Left renal pelvis (tissue), 4 donors: ENCODE data around the gene LRRC74B. TPM values are rescaled to one million over a fixed set of nuclear protein-coding genes. Genes with fewer than 3 reads are reported as not detected.

Experiments
- DNase-seq, 4 donors: peaks; one replicate each; pipeline ENCODE4 v3.0.0-alpha.2; 2013; ENCODE audit warnings: low read depth in 4 of 4, low spot score in 3 of 4
- polyA plus RNA-seq, 4 donors: library from polyadenylated mRNA; unstranded; fragments of 120-200 nt; gene quantifications; one replicate each; pipeline ENCODE4 v1.2.1, GENCODE V29; 2013; ENCODE audit not compliant: insufficient read length in 4 of 4

The LRRC74B gene
- polyA plus RNA-seq, 4 donors = 0.06 to 0.24 (median 0.08) TPM

DNA sequence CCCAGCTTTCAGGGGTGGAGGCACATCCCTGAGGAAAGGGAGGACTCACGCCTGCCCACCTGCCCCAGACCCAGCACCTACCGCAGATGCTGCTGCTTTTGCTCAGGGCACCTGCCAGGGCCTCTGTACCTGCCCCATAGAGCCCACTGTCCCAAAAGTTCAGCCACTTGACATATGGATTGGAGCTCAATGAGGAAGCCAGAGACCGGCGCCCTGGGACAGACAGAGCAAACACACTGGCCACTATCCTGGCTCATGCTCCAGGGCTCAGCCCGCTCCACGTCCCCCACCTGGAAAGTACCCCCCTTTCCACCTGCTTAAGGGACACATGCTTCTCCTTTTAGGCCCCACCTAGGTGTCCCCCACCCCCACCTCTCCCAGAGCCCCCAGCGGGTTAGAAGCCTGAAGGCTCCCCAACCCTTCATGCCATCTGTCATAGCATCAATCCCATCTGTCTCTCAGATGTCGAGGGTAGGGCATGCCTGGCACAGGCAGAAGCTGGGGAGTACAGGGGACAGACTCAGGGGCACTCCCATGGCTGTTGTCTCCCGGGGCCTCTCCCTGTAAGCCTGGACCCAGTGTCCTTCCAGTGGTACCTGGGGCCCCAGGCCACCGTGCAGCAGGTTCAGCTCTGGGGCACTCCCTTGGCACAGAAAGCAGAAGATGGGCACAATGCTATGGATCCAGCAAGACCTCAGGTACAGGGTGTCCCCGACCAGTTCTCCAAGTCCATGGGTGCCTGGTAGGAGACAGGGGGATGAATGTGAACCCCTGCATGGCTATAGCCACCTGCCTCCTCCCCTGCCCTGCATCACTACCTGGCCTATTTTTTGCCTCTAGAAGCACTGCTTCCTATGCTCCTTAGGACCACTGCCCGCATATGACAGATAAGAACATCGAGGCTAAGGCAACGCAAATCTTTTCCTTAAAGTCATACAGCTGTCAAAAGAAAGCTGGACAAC lies 33.0 kb upstream of the LRRC74B start:
- no peak for DNase-seq

DNA sequence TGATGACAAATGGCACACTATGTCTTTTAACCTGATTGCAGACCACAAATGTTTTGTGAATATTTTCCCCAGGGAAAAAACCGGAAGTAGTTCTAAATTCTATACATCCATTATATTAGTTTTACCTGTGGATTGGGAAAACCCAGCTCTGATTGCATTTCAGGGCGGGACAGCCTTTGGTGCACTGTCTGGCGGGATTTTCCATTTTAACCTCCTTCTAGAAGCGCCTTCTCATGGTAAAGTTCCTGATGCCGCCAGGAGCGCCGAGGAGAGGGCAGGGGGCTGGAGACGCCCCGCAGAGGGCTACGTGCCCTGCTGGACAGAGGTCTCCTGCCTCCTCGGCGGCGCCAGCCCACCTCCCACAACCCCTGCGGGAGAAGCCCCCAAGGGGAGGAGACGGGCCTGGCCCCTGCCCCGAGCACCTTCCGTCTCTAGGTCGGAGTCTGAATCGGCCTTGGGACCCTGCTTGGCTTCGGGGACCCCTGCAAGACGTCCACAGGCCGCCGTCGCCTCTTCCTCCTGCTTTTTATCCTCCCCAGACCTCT lies 32.0 kb upstream of the LRRC74B start:
- DNase-seq = no peak

DNA sequence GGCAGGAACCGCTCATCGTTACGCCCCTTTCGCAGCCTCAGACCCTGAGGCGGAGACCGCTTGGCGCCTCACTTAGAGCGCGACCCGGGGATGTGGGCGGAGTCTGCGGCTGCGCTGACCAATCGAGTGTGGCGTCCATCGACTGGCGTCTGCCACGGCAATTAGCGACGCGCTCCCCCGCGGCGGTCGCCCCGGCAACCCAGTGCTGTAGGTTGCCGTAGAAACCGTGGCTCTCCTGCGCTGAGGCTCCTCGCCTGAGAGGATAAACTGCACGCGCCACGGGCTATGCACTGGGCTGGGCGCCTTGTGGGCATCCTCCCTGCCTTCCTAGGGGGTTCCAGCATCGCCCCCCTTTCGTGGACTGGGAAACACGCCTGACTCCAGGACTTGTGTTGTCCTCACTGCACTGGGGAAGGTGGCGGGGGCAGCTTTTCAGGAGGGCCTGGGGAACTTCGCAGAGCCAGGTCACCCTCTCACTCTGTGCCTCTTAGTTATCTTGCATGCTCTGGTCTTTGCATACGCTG lies 31.5 kb upstream of the LRRC74B start:
- peak; percentile 84 to 88 (median 86) for DNase-seq

DNA sequence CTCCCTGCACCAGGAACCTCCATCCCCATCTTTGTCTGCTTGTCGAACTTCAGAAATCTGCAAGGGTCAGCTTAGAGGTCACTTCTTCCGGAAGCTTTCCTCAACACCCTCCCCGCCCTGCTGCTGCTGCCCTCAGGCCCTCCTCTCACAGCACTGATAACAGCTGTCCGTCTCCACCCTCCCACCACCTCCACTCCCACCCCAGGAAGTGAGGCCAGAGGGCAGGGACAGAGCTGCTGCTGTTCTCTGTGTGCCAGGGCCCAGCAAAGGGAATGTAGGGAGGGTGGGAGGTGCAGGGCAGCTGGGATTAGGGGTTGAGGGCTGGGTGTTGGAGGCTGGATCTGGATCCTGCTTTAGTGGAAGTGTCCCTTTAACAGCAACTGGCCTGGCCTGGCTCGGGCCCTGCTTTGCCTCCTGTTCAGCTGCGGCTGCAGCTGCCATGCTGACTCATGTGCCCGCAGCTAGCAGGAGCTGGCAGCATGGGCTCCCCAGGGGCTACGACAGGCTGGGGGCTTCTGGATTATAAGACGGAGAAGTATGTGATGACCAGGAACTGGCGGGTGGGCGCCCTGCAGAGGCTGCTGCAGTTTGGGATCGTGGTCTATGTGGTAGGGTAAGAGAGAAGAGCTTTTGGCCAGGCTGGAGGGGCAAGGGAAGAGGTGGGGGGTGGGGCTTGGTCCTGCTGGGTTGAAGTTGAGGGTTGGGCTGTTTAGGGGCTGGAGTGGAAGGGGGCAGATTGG lies 30.9 kb upstream of the LRRC74B start, which contains the start of gene P2RX6:
TSS of gene P2RX6 (plus strand) at position 440 of the 740 bp plus-strand sequence. CDS start at position 450, 10 bp downstream.
- DNase-seq = no peak

DNA sequence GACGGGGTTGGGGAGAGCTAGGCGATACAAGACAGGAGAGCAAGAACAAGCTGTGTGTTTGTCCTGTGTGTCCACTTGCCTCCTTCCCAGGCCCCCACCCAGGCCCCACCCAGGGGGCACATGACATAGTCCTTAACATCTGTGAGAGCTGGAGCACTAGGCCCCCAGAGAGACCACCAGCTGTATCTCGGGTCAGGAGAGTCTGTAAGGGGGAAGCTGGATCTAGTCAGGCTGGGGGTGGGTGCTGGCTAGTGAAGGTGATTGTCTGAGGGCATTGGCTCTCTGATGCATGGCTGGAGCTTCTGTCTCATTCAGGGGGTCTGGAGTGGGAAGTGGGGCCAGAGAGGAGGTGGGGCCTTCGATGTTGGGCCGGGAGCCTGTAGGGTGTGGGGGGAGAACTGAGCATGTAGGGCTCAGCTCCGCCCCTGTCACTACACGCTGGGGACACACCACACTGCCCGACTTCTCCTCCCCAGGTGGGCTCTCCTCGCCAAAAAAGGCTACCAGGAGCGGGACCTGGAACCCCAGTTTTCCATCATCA lies 30.2 kb upstream of the LRRC74B start:
- no peak for DNase-seq

DNA sequence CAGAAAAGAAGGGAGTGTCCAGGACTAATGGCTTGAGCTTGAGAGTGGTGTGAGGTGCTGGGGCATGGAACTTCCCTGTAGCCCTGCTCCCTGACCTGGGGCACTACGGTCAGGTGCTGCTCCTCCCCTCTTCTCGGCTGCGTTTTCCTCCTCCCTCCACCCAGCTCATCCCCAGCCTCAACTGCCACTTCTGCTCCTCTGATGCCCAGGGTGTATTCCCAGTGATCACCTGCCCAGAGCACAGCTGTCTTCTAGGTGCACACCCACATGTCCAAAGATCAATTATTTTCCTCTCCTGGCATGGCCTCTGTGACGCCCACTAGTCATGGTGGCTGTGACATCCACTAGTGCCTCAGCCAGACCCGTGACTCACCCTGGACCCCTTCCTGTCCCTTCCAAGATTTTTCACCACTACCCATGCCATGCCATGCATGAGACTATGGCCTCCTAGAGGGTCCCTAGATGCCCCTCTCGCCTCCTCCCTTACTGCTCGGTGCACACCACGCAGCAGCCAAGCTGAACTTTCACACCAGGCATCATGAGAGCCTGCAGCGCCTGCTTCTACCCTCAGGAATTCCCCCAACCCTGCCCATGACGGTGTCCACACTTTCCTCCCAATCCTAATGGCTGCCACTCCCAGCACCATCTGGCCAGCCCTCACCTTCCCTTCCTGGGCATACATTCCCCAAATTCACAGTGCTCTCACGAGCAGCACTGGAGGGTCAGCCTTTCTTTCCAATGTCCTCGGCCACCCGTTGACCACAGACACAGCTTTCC lies 28.9 kb upstream of the LRRC74B start:
- DNase-seq = no peak

DNA sequence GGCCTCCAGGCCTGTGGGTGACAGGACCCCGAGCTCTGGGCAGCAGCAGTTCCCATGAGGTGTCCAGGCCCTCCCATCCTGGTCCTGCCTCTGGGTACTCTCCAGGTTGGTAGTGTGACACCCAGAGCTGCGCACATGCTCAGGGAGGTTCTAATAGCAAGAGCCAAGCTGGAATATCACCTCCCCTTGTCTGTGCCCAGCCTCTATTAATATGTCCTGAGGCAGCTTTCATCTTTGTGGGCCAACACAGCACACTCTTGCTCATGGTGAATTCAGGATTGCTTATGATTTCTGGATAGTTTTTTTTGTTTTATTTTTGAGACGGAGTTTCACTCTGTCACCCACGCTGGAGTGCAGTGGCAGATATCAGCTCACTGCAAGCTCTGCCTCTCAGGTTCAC lies 27.4 kb upstream of the LRRC74B start:
- DNase-seq = no peak

DNA sequence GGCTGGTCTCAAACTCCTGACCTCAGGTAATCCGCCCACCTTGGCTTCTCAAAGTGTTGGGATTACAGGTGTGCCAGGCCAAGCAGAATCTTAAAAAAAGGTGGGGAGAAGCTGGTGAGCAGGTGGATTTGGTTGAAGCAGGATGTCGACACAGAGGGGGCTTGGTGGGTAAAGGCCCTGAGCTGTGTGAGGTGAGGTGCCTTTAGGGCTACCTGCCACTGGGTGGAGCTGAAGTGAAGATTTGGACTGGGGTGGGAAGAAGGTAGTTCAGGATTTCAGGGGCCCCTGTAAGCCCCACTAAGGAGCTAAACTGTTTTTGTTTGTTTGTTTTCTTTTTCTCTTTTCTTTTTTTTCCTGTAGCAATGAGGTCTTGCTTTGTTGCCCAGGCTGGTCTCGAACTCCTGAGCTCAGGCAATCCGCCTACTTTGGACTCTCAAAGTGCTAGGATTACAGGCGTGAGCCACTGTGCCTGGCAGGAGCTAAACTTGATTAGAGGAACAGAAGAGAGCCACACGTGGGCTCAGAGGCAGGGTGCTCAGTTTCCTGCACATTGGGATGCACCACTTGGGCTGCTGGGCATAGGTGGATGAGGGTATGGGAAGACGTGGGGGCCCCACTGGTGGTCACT lies 24.8 kb upstream of the LRRC74B start:
- DNase-seq = no peak

DNA sequence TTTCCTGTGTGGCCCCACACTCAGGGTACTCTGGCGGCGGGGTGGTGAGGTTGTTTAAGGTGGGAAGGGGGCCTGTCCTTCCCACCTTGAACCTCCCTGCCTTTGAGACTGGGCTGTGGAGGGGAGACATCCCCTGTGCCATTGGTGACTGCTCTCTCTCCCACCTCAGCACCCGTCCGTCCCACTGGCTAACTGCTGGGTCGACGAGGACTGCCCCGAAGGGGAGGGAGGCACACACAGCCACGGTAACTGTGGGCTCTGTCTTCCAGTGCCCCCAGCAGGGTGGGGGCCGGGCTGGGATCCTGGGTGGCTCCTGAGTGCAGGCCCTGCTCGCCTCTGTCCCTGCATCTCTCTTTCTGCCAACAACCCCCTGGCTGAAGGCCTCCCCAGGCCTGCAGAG lies 23.2 kb upstream of the LRRC74B start:
- no peak for DNase-seq

DNA sequence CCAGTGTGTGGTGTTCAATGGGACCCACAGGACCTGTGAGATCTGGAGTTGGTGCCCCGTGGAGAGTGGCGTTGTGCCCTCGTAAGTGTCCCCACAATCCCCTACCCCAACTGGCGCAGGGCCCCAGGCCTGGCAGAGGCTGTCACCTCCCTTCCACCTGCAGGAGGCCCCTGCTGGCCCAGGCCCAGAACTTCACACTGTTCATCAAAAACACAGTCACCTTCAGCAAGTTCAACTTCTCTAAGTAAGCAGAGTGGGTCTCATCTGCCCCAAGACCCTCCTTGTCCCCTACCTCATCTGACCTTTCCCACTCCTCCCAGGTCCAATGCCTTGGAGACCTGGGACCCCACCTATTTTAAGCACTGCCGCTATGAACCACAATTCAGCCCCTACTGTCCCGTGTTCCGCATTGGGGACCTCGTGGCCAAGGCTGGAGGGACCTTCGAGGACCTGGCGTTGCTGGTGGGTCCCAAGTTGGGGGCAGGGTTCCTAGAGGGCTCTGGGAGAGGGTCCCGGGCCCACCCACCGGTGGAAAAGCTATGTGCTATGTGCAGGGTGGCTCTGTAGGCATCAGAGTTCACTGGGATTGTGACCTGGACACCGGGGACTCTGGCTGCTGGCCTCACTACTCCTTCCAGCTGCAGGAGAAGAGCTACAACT lies 22.7 kb upstream of the LRRC74B start:
- no peak for DNase-seq

DNA sequence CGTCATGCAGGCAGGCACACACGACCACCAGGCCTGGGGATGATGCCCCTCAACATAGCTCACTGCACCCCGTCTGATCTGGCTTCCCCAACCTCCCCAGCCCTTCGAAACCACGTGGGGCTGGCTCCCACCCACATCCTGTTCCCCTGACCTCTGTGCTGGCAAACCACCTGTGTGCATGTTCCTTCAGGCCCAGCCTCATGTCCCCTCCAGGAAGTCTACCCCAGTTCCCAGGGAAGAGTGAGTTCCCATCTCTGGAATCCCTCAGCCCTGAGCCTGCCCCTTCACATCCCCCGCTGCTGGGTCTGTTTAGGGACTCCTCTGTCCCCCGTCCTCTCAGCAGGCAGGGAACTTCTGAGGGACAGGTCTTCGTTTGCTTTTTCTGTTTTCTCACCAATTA lies 20.5 kb upstream of the LRRC74B start:
- DNase-seq = no peak

DNA sequence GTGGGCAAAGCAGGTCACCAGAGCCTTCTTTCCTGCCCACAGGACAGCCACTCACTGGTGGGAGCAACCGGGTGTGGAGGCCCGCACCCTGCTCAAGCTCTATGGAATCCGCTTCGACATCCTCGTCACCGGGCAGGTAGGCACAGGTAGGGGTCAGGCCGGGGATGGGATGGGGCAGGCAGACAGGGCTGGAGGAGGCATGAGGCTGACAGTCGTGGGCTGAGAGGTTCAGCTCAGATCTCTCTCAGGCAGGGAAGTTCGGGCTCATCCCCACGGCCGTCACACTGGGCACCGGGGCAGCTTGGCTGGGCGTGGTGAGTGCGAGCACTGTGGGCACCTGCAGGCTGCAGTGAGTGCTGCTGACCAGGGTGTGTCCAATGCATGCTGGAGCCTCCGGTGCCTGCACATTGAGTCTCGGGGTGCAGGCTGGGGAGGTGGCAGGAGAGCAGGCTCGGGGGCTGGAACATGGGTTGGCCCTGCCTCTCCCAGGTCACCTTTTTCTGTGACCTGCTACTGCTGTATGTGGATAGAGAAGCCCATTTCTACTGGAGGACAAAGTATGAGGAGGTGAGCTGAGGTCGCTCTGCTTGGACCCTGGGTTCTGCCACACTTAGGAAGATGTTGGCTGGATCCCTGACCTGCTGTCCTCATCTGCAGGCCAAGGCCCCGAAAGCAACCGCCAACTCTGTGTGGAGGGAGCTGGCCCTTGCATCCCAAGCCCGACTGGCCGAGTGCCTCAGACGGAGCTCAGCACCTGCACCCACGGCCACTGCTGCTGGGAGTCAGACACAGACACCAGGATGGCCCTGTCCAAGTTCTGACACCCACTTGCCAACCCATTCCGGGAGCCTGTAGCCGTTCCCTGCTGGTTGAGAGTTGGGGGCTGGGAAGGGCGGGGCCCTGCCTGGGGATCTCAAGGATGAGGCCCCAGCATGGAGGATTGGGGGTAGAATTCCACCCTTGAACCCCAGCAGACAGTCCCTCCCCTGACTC lies 19.7 kb upstream of the LRRC74B start:
- DNase-seq = no peak

DNA sequence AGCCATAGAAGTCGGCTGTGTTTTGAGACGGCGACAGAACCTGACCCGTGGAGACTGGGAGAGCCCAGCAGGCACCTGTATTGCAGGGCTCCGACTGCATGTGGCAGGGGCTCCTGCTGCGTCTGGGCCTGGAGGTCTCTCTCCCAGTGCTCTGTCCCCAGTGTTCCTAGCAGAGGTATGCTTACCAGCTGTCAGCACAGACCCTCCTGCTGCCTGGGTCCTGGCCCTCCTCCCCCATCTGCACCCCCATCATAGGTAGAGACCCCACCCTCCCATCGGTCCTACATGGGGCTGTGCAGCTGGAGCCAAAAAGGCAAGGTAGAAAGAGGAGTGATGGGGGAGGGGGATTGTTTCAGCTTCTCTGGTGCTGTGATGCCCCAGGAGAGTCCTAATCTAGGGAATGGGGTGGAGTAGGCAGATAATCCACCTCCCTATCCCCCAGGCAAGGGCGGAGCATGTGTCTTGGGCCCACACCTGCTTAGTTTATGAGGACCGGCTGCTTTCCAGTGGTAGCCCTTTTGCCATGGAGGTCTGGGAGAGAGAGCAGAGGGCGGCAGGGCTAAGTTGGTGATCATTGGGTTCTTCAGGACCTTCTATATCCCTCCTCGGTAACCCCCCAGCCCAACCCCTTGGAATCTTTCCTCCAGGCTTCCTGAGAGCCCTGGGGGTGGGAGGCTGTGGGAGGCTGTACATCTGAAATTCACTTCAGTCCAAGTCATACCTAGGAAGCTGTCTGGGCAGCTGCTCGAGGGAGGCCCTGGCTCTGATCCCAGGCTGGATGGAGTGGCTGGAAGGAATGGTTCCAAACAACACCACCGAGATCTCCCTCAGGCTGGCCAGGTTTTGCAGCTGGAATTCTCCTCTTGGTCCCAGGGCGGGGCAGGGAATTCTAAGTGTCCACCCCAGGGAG lies 18.7 kb upstream of the LRRC74B start:
- no peak for DNase-seq

DNA sequence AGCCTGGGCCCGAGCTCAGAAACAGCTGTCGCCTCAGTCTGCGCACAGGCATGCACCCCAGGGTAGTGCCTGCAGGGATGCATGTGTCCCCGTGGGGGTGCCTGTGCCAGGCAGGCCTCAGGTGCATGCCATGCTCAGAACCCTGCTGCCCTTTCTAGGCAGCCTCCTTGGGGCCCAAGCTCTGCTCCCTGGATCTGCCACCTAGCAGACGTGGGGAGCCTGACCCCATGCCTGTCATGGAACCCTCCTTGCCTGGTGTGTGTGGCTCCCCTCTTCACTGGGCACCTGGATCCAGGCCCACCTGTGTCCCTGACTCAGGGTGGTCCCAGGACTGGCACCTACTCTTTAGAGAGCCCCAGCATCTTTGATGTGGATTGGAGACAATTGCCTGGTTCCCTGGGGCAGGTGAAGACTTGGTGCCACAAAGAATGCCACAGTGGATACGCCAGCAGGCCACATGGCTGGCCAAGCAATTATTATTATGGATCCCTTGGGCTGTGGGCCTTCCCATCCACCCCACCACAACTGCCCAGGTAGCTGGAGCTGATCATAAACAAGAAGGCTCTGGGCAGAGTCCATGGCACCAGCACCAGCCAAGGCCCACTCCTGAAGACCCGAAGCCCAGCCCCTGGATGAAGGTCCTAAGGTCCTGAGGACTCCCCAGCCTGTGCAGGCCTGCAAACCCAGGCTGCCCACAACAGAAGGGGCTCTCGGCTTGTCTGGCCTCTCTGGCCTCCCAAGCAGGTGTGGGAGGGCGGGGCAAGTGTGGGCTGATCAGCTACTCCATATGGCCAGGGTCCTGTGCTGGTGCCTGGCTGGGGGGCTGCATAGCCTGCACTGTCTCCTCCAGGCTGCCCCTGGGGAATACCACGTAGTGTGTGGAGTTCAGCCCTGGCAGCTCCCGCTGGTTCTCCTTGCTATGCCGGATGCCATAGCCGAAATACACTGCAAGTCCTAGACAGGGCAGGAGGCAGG lies 17.2 kb upstream of the LRRC74B start:
- DNase-seq = no peak

DNA sequence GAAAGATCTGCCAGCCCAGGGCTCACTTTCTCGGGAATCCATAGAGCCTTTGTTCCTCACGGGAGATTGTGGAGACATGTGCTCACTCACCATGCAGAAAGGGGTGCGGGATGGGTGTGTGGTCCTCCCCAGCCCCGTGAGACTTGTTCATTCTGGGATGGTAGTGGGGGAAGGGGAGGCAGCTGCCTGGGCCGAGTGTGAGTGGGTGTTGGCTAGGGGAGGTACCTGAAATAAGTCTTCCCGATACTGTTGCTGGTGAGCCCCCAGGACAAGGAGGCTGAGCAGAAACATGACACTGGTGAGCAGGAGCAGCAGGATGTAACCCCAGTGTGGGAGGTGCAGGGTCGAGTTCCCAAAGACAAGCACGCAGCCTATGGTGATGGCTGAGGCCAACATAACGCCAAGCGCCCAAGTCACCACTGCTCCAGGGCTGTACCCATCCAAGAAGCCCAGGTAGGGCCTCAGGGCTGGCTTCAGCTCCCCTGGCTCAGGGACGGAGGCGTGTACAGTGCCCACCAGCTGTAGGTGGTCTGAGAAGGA lies 16.2 kb upstream of the LRRC74B start:
- DNase-seq = no peak
